Natural killer cell (primary cell): ENCODE results near the gene EEF1A2. TPM values are rescaled to one million over a fixed set of nuclear protein-coding genes. Genes with fewer than 3 reads are reported as not detected.

ENCODE experiments used
- ATAC-seq, 3 donors: fragments of 150-1000 bp in 2 of 3; fragments of 200-7000 bp in 1 of 3; cut with Tn5 transposase; 1 replicate in 1 of 3; 2 replicates in 2 of 3; pipeline ENCODE4 v1.10.0; 2021; ENCODE audit warnings: mild to moderate bottlenecking in 2 of 3, moderate library complexity in 2 of 3
- DNase-seq, 2 donors: peaks; one replicate each; pipeline versions ENCODE4 v3.0.0 to v3.0.0-alpha.2; 2013 to 2021; ENCODE audit warnings: mixed read lengths in 1 of 2
- H3K27ac ChIP-seq: one replicate; pipeline ENCODE4 v1.5.1; 2013; ENCODE audit warnings: mild to moderate bottlenecking, low read length
- H3K27me3 ChIP-seq: one replicate; pipeline ENCODE4 v1.6.1; 2013; ENCODE audit warnings: low read length; ENCODE audit not compliant: control insufficient read depth, insufficient read depth
- H3K36me3 ChIP-seq: one replicate; pipeline ENCODE4 v1.6.1; 2013; ENCODE audit warnings: low read length; ENCODE audit not compliant: control insufficient read depth, insufficient read depth
- H3K4me1 ChIP-seq: one replicate; pipeline ENCODE4 v1.6.1; 2013; ENCODE audit warnings: low read length; ENCODE audit not compliant: control insufficient read depth, insufficient read depth
- H3K4me3 ChIP-seq: one replicate; pipeline ENCODE4 v1.5.1; 2013; ENCODE audit warnings: low read length
- H3K9me3 ChIP-seq: one replicate; pipeline ENCODE4 v1.6.1; 2013; ENCODE audit warnings: low read length; ENCODE audit not compliant: control insufficient read depth, insufficient read depth
- H3K27ac Mint-ChIP-seq, 2 donors: one replicate each; pipeline ENCODE4 v1.8.0; 2022; ENCODE audit warnings: mild to moderate bottlenecking in 2 of 2, mixed read lengths in 2 of 2, moderate library complexity in 1 of 2
- H3K27me3 Mint-ChIP-seq, 2 donors: one replicate each; pipeline ENCODE4 v1.8.0; 2022; ENCODE audit warnings: low read depth in 2 of 2, mixed read lengths in 2 of 2
- H3K36me3 Mint-ChIP-seq: one replicate; pipeline ENCODE4 v1.8.0; 2022; ENCODE audit warnings: mixed read lengths
- H3K4me1 Mint-ChIP-seq, 2 donors: one replicate each; pipeline ENCODE4 v1.8.0; 2022; ENCODE audit warnings: mixed read lengths in 2 of 2
- H3K4me3 Mint-ChIP-seq: one replicate; pipeline ENCODE4 v1.8.0; 2022; ENCODE audit warnings: mild to moderate bottlenecking, moderate library complexity, mixed read lengths
- H3K9me3 Mint-ChIP-seq, 2 donors: one replicate each; pipeline ENCODE4 v1.8.0; 2022; ENCODE audit warnings: mixed read lengths in 2 of 2
- CTCF ChIP-seq: fragments of 200-600 bp; IDR thresholded peaks from one replicate; pipeline ENCODE4 v1.8.0; 2022; ENCODE audit warnings: antibody characterized with exemption
- WGBS: methylation state at CpG from one replicate; pipeline ENCODE4 v1.1.7; 2013; ENCODE audit warnings: missing lambda C conversion rate; ENCODE audit not compliant: insufficient coverage; 5-methylcytosine and 5-hydroxymethylcytosine counted together
- intact Hi-C: fragments of 100-400 bp; cut with micrococcal nuclease; formaldehyde crosslinking; loops from one replicate; pipeline ENCODE4 v1.14.2; 2022
- total RNA-seq, 4 donors: library from RNA; stranded (reverse); fragments of 120-200 nt in 1 of 4; gene quantifications; one replicate each; pipeline versions ENCODE4 v1.2.3 to v1.2.4, GENCODE V29; 2013 to 2022

The EEF1A2 gene
- total RNA-seq, 3 donors from 2014 or later (not counting 1 experiment from before 2014, with no cell fraction given) = 0.14 to 0.86 (median 0.35) TPM

- Mint-ChIP-seq H3K9me3 (no peaks in the 10 kb centered on the region), H3K27ac (peak overlapping the region in 1 of 2 donors; percentile 91), H3K4me3 (no peak overlapping the region), H3K4me1 (peaks cover 0 to 20% of the 10 kb centered on the region in 2 donors), H3K36me3 (no peaks in the 10 kb centered on the region), H3K27me3 (peaks cover 0 to 4% of the 10 kb centered on the region in 2 donors)
- DNase-seq = no peak
- intact Hi-C loops = loop anchor here (5.0 kb wide), 2 partner anchors 121 to 441 kb away; partner anchors contain the start of genes RTEL1 and SAMD10
- Histone ChIP-seq H3K4me3 (no peak overlapping the region), H3K27ac (no peak overlapping the region), H3K36me3 (no peaks in the 10 kb centered on the region), H3K4me1 (peaks cover 25% of the 10 kb centered on the region), H3K27me3 (no peaks in the 10 kb centered on the region), H3K9me3 (no peaks in the 10 kb centered on the region)
- no peak for TF ChIP-seq CTCF
- 86% methylated on average over 35 of the region's 35 CpGs for WGBS
- no peak for ATAC-seq
Measured at GRCh38 chr20:63536241-63536977, 37.5 kb upstream of the EEF1A2 start.

GRCh38 chr20:63534831-63535651 is 36.2 kb upstream of the EEF1A2 start:
- TF ChIP-seq CTCF = no peak
- H3K4me1 ChIP-seq = peaks cover 25% of the 10 kb centered on the region
- no peaks in the 10 kb centered on the region for H3K36me3 ChIP-seq
- no peak for DNase-seq
- no peaks in the 10 kb centered on the region for H3K9me3 ChIP-seq
- WGBS = 90% methylated on average over 49 of the region's 49 CpGs
- intact Hi-C loops = loop anchor here (5.0 kb wide), 2 partner anchors 122 to 442 kb away; partner anchors contain the start of genes RTEL1 and SAMD10
- Mint-ChIP-seq H3K4me1 (peaks cover 0 to 20% of the 10 kb centered on the region in 2 donors), H3K27ac (no peak overlapping the region), H3K4me3 (no peak overlapping the region), H3K27me3 (peaks cover 0 to 4% of the 10 kb centered on the region in 2 donors), H3K9me3 (no peaks in the 10 kb centered on the region), H3K36me3 (no peaks in the 10 kb centered on the region)
- no peak overlapping the region for H3K4me3 ChIP-seq
- ATAC-seq = no peak
- H3K27ac ChIP-seq = no peak overlapping the region
- H3K27me3 ChIP-seq = no peaks in the 10 kb centered on the region

GRCh38 chr20:63534427-63534830 is 35.5 kb upstream of the EEF1A2 start:
- no peaks in the 10 kb centered on the region for H3K9me3 ChIP-seq
- H3K27ac ChIP-seq = no peak overlapping the region
- Mint-ChIP-seq H3K36me3 (no peaks in the 10 kb centered on the region), H3K4me3 (no peak overlapping the region), H3K27ac (no peak overlapping the region), H3K4me1 (peaks cover 0 to 20% of the 10 kb centered on the region in 2 donors), H3K9me3 (no peaks in the 10 kb centered on the region), H3K27me3 (peaks cover 0 to 4% of the 10 kb centered on the region in 2 donors)
- no peak overlapping the region for H3K4me3 ChIP-seq
- ATAC-seq = no peak
- intact Hi-C loops = no loop called here
- 82% methylated on average over 12 of the region's 12 CpGs for WGBS
- TF ChIP-seq CTCF = no peak
- H3K36me3 ChIP-seq = no peaks in the 10 kb centered on the region
- H3K4me1 ChIP-seq = peaks cover 25% of the 10 kb centered on the region
- no peak for DNase-seq
- H3K27me3 ChIP-seq = no peaks in the 10 kb centered on the region
